HepG2 (cell line): Measurements from ENCODE around the gene ACOT13. TPM values are rescaled to one million over a fixed set of nuclear protein-coding genes. Genes with fewer than 3 reads are reported as not detected.

ENCODE experiments used
- DNMT1 ChIP-seq: sonication (generic); formaldehyde crosslinking; IDR thresholded peaks from 2 replicates; pipeline ENCODE4 v1.5.1; 2020; ENCODE audit warnings: mild to moderate bottlenecking, missing genetic modification reagents
- KLF9 ChIP-seq: IDR thresholded peaks from 2 replicates; pipeline ENCODE4 v1.6.1; 2016; ENCODE audit warnings: low read depth
- MED8 ChIP-seq: sonication (generic); formaldehyde crosslinking; IDR thresholded peaks from 2 replicates; pipeline ENCODE4 v1.8.1; 2023; ENCODE audit warnings: mild to moderate bottlenecking, missing genetic modification reagents; ENCODE audit not compliant: insufficient replicate concordance
- POLR2AphosphoS5 ChIP-seq: IDR thresholded peaks from 2 replicates; pipeline ENCODE4 v1.6.1; 2012; ENCODE audit warnings: low read depth, low read length
- REL ChIP-seq: sonication (generic); formaldehyde crosslinking; conservative IDR thresholded peaks from 2 replicates; pipeline ENCODE4 v1.8.0; 2022; ENCODE audit warnings: mild to moderate bottlenecking, missing genetic modification reagents, moderate library complexity
- SKI ChIP-seq: fragments of 450-650 bp; IDR thresholded peaks from one replicate; pipeline ENCODE4 v1.6.1; 2018; ENCODE audit warnings: mild to moderate bottlenecking; ENCODE audit not compliant: partially characterized antibody
- TCF7L2 ChIP-seq: IDR thresholded peaks from 2 replicates; pipeline ENCODE4 v1.6.1; 2011; ENCODE audit warnings: mild to moderate bottlenecking, low read depth, low read length, moderate library complexity
- ZBED4 ChIP-seq: sonication (generic); formaldehyde crosslinking; IDR thresholded peaks from 2 replicates; pipeline ENCODE4 v1.4.0; 2020; ENCODE audit warnings: missing genetic modification reagents, borderline replicate concordance
- ZBTB20 ChIP-seq: sonication (generic); formaldehyde crosslinking; IDR thresholded peaks from 2 replicates; pipeline ENCODE4 v1.8.1; 2023; ENCODE audit warnings: missing genetic modification reagents, low read depth, mild to moderate bottlenecking, borderline replicate concordance
- ZEB1 ChIP-seq: IDR thresholded peaks from 2 replicates; pipeline ENCODE4 v1.6.1; 2012; ENCODE audit warnings: mild to moderate bottlenecking, low read depth, inconsistent platforms; ENCODE audit not compliant: insufficient replicate concordance
- ZNF879 ChIP-seq: sonication (generic); formaldehyde crosslinking; IDR thresholded peaks from 2 replicates; pipeline ENCODE4 v1.8.1; 2023; ENCODE audit warnings: missing genetic modification reagents
- polyA plus RNA-seq, 8 experiments: library from polyadenylated mRNA; depleted of rRNA in 3 of 8; stranded (reverse) in 7 of 8; unstranded in 1 of 8; fragments of >200 nt; fragmentation: Illumina TruSeq in 4 of 8; extraction: Trizol in 4 of 8; gene quantifications; 2 replicates each; pipeline versions ENCODE4 v1.2.1 to v1.2.3, GENCODE V29; 2011 to 2016; ENCODE audit warnings: low read depth in 4 of 8, missing spikeins in 1 of 8, mixed read lengths in 1 of 8; ENCODE audit not compliant: insufficient read depth in 1 of 8
- total RNA-seq, 5 experiments: library from RNA; depleted of rRNA; stranded (reverse); fragments of >200 nt; fragmentation: Illumina TruSeq; extraction: Trizol; gene quantifications; 2 replicates each; pipeline ENCODE4 v1.2.3, GENCODE V29; 2016; ENCODE audit warnings: low read depth in 1 of 5
- TF ChIP-seq, protein P1 (sequence below): IDR thresholded peaks from 2 replicates; pipeline ENCODE4 v1.6.1; 2016; ENCODE audit warnings: missing compliant biosample characterization, missing genetic modification reagents, borderline replicate concordance
- TF ChIP-seq, protein P2 (sequence below), 2 experiments: sonication (generic) in 1 of 2; formaldehyde crosslinking in 1 of 2; IDR thresholded peaks; 2 replicates each; pipeline versions ENCODE4 v1.5.1 to v1.6.1; 2011 to 2020; ENCODE audit warnings: borderline replicate concordance in 1 of 2, low read depth in 1 of 2, low read length in 1 of 2, mild to moderate bottlenecking in 1 of 2, missing genetic modification reagents in 1 of 2, moderate library complexity in 1 of 2
- TF ChIP-seq, protein P3 (sequence below): sonication (generic); formaldehyde crosslinking; IDR thresholded peaks from 2 replicates; pipeline ENCODE4 v1.4.0; 2020; ENCODE audit warnings: missing genetic modification reagents, borderline replicate concordance

Gene ACOT13
- total and polyA plus RNA-seq, 2 of the 13 experiments (the other 11 are each of a cell fraction or from before 2014, with no cell fraction given), result 31.5 to 45.1 TPM

DNA sequence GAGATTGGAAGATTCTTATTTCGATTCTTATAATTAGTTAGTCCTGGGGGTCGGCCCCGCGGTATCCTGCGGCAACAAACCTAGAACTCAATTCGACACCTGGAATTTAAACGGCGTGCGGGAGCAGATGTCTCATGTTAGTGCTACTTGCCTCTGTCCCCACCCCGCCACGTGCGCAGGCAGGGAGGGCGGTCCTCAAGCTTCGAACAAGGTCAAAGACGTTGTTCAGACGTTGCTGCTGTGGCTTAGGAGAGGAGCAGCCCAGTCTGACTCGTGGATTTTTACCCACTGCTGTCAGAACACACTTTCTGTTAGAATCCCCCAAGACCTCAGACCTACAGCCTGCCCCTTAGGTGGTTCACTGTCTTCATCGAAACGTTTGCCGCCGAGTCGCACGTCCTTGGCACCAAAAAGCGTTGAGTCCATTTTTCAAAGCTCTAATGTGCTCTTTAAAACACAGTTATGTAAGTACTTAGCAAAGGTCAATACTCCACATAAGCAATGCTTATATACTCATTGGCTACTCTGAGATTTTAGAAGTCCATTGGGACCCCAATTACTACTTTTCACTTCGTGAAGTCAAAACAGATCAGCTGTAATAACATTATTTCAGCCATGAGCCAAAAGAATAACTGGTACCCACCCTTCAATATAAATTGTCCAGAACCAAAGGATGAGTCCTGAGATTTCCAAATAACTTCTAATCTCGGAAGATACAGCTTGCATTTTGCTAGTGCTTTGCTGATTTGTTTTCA lies 54.8 kb downstream of the ACOT13 start (continued):
- TF ChIP-seq, protein P1, sequence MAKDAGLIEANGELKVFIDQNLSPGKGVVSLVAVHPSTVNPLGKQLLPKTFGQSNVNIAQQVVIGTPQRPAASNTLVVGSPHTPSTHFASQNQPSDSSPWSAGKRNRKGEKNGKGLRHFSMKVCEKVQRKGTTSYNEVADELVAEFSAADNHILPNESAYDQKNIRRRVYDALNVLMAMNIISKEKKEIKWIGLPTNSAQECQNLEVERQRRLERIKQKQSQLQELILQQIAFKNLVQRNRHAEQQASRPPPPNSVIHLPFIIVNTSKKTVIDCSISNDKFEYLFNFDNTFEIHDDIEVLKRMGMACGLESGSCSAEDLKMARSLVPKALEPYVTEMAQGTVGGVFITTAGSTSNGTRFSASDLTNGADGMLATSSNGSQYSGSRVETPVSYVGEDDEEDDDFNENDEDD (CRISPR knock-in tag), result peak; percentile 86
- peak; percentile 63; the same call in 1 of the 2 replicates for TF ChIP-seq ZBTB20 (CRISPR knock-in tag)
- TF ChIP-seq REL (CRISPR knock-in tag), result 0 out of 2 replicates have a peak, but pooled peaks have one; percentile 22
- TF ChIP-seq SKI, result peak; percentile 6
- no peak for TF ChIP-seq TCF7L2
- peak; percentile 44 for TF ChIP-seq MED8 (CRISPR knock-in tag)
- 0 out of 2 replicates have a peak, but pooled peaks have one; percentile 41 for TF ChIP-seq KLF9 (CRISPR knock-in tag)
- peak; percentile 88 for TF ChIP-seq POLR2AphosphoS5
- no peak for TF ChIP-seq ZNF879 (CRISPR knock-in tag)
- TF ChIP-seq, protein P2, sequence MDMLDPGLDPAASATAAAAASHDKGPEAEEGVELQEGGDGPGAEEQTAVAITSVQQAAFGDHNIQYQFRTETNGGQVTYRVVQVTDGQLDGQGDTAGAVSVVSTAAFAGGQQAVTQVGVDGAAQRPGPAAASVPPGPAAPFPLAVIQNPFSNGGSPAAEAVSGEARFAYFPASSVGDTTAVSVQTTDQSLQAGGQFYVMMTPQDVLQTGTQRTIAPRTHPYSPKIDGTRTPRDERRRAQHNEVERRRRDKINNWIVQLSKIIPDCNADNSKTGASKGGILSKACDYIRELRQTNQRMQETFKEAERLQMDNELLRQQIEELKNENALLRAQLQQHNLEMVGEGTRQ (IDR thresholded peaks at IDR 0.05; ENCODE audit: low read depth, low read length), result peak; percentile 60
- TF ChIP-seq, protein P2 (CRISPR knock-in tag; IDR thresholded peaks at IDR 0.05; ENCODE audit: borderline replicate concordance), result peak; percentile 60; the same call in 1 of the 2 replicates
- peak; percentile 58; the same call in 1 of the 2 replicates for TF ChIP-seq ZBED4 (CRISPR knock-in tag)
- TF ChIP-seq ZEB1, result no peak
- no peak for TF ChIP-seq DNMT1 (CRISPR knock-in tag)
- TF ChIP-seq, protein P3, sequence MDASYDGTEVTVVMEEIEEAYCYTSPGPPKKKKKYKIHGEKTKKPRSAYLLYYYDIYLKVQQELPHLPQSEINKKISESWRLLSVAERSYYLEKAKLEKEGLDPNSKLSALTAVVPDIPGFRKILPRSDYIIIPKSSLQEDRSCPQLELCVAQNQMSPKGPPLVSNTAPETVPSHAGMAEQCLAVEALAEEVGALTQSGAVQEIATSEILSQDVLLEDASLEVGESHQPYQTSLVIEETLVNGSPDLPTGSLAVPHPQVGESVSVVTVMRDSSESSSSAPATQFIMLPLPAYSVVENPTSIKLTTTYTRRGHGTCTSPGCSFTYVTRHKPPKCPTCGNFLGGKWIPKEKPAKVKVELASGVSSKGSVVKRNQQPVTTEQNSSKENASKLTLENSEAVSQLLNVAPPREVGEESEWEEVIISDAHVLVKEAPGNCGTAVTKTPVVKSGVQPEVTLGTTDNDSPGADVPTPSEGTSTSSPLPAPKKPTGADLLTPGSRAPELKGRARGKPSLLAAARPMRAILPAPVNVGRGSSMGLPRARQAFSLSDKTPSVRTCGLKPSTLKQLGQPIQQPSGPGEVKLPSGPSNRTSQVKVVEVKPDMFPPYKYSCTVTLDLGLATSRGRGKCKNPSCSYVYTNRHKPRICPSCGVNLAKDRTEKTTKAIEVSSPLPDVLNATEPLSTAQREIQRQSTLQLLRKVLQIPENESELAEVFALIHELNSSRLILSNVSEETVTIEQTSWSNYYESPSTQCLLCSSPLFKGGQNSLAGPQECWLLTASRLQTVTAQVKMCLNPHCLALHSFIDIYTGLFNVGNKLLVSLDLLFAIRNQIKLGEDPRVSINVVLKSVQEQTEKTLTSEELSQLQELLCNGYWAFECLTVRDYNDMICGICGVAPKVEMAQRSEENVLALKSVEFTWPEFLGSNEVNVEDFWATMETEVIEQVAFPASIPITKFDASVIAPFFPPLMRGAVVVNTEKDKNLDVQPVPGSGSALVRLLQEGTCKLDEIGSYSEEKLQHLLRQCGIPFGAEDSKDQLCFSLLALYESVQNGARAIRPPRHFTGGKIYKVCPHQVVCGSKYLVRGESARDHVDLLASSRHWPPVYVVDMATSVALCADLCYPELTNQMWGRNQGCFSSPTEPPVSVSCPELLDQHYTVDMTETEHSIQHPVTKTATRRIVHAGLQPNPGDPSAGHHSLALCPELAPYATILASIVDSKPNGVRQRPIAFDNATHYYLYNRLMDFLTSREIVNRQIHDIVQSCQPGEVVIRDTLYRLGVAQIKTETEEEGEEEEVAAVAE (CRISPR knock-in tag), result peak; percentile 38
